Sigmoid colon (tissue), 4 donors: ENCODE measurements around the gene STK32A.

Experiments
- CTCF ChIP-seq, 4 experiments: fragments of 450-650 bp in 3 of 4; fragments of 200-600 bp in 1 of 4; IDR thresholded peaks; one replicate each; pipeline ENCODE4 v1.5.1; 2016 to 2019; ENCODE audit warnings: antibody characterized with exemption in 4 of 4, mild to moderate bottlenecking in 3 of 4, moderate library complexity in 2 of 4
- EP300 ChIP-seq, 4 donors: sonication (generic); formaldehyde crosslinking; IDR thresholded peaks; one replicate each; pipeline ENCODE4 v1.6.1; 2017; ENCODE audit warnings: antibody characterized with exemption in 4 of 4
- POLR2A ChIP-seq, 2 donors: fragments of 450-650 bp; IDR thresholded peaks; one replicate each; pipeline ENCODE4 v1.6.1; 2016; ENCODE audit warnings: antibody characterized with exemption in 2 of 2, mild to moderate bottlenecking in 2 of 2, moderate library complexity in 2 of 2
- POLR2AphosphoS5 ChIP-seq, 4 donors: sonication (generic); formaldehyde crosslinking; IDR thresholded peaks; one replicate each; pipeline ENCODE4 v1.6.1; 2017; ENCODE audit warnings: antibody characterized with exemption in 4 of 4

- TF ChIP-seq CTCF (IDR thresholded peaks at IDR 0.05) = no peak
- TF ChIP-seq POLR2A (IDR thresholded peaks at IDR 0.05) = no peak
- TF ChIP-seq POLR2AphosphoS5 (IDR thresholded peaks at IDR 0.05) = no peak
- TF ChIP-seq EP300 (IDR thresholded peaks at IDR 0.05) = no peak
These were observed 195.8 kb downstream of the STK32A start for GRCh38 chr5:147430628-147431027.
